SW 1271 (cell line): Measurements from ENCODE around the gene GLB1L2.
A peak's percentile ranks its signal among the peaks of the same experiment; 100 is the strongest.
"Not testable (repeated sequence)": the region's sequence is repeated elsewhere in the genome, so short reads cannot be mapped to it uniquely, and the experiment has no call there.

Experiments used
- DNase-seq, 2 experiments: peaks; one replicate each; lab custom pipeline; 2025; lab: John Stamatoyannopoulos, UW

The GLB1L2 gene

GRCh38 chr11:134331354-134332188 is at the start of gene GLB1L2:
TSS of gene GLB1L2 (plus strand) at chr11:134331988. CDS start at chr11:134332062, 74 bp downstream.
- peak in 1 of 2 experiments; percentile 54 for DNase-seq

GRCh38 chr11:134282121-134283045 is 49.4 kb upstream of the GLB1L2 start:
- DNase-seq = no peak

GRCh38 chr11:134283461-134284230 is 48.1 kb upstream of the GLB1L2 start:
- DNase-seq = no peak

GRCh38 chr11:134284349-134284748 is 47.4 kb upstream of the GLB1L2 start:
- not testable (repeated sequence) for DNase-seq

GRCh38 chr11:134287561-134287960 is 44.2 kb upstream of the GLB1L2 start:
- DNase-seq = no peak

GRCh38 chr11:134288486-134288885 is 43.3 kb upstream of the GLB1L2 start:
- DNase-seq = no peak

GRCh38 chr11:134289167-134289566 is 42.6 kb upstream of the GLB1L2 start:
- no peak for DNase-seq

- no peak for DNase-seq
These were observed 42.0 kb upstream of the GLB1L2 start for GRCh38 chr11:134289789-134290188.

GRCh38 chr11:134290646-134291045 is 41.1 kb upstream of the GLB1L2 start:
- no peak for DNase-seq

- no peak for DNase-seq
These were observed 40.6 kb upstream of the GLB1L2 start for GRCh38 chr11:134291196-134291595.

GRCh38 chr11:134292661-134293060 is 39.1 kb upstream of the GLB1L2 start:
- DNase-seq = no peak

GRCh38 chr11:134293119-134294113 is 38.4 kb upstream of the GLB1L2 start:
- DNase-seq = no peak

GRCh38 chr11:134294664-134295063 is 37.1 kb upstream of the GLB1L2 start:
- DNase-seq = no peak

GRCh38 chr11:134312223-134312622 is 19.6 kb upstream of the GLB1L2 start:
- DNase-seq = no peak

- no peak for DNase-seq
These were observed 19.0 kb upstream of the GLB1L2 start for GRCh38 chr11:134312807-134313206.

GRCh38 chr11:134313379-134313778 is 18.4 kb upstream of the GLB1L2 start:
- no peak for DNase-seq

- no peak for DNase-seq
These were observed 17.8 kb upstream of the GLB1L2 start for GRCh38 chr11:134313821-134314607.

GRCh38 chr11:134317103-134317502 is 14.7 kb upstream of the GLB1L2 start:
- no peak for DNase-seq

- DNase-seq = not testable (repeated sequence)
These were observed 10.4 kb upstream of the GLB1L2 start for GRCh38 chr11:134321373-134321772.

- DNase-seq = no peak
These were observed 9.2 kb upstream of the GLB1L2 start for GRCh38 chr11:134322553-134322952.
